Colon (tissue), 2 donors: Measurements from ENCODE around the gene PAOX.
"Not testable (repeated sequence)": the region's sequence is repeated elsewhere in the genome, so short reads cannot be mapped to it uniquely, and the experiment has no call there.

Experiments used
- FAIRE-seq: peaks from 2 replicates; lab custom pipeline; 2012; peaks lifted over from hg19 to GRCh38; lab: Jason Lieb, UNC
- donor health status: control.
- donor health status: control.

The PAOX gene

DNA sequence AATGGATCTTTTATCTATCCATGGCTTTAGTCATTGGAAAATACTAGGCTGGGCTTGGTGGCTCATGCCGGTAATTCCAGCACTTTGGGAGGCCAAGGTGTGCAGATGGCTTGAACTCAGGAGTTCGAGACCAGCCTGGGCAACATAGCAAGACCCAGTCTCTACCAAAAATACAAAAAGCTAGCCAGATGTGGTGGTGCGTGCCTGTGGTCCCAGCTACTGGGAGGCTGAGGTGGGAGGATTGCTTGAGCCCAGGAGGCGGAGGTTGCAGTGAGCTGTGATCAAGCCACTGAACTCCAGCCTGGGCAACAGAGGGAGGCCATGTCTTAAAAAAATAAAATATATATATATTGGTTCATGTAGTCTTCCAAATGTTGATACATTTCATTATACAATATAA lies 7.9 kb downstream of the PAOX start:
- not testable (repeated sequence) for FAIRE-seq

DNA sequence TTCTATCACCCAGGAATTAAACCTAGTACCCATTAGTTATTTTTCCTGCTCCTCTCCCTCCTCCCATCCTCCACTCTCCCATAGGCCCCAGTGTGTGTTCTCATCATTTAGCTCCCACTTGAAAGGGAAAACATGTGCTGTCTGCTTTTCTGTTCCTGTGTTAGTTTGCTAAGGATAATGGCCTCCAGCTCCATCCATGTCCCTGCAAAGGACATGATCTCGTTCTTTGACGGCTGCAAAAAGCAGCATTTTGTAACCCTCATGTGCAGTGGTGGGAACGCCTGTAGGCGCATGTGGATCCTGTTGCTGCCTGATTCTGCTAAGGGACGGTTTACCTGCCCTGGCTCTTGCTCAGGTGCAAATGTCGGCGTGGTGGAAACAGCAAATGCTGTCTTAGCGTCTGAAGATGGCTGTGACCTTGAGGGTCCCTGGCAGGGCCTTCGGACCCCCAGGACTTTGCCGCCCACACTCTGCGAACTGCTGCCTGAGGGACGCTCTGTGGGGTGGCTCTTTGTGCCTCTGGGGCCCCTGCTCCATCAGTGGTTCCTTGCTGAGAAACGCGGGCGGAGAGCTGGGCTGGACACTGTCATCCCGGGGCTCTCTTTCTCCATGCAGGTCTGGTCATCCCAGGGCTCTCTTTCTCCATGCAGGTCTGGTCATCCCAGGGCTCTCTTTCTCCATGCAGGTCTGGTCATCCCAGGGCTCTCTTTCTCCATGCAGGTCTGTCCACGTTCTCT lies 9.3 kb downstream of the PAOX start:
- FAIRE-seq, result no peak

GRCh38 chr10:133388973-133389818 lies 10.1 kb downstream of the PAOX start:
- FAIRE-seq, result no peak

DNA sequence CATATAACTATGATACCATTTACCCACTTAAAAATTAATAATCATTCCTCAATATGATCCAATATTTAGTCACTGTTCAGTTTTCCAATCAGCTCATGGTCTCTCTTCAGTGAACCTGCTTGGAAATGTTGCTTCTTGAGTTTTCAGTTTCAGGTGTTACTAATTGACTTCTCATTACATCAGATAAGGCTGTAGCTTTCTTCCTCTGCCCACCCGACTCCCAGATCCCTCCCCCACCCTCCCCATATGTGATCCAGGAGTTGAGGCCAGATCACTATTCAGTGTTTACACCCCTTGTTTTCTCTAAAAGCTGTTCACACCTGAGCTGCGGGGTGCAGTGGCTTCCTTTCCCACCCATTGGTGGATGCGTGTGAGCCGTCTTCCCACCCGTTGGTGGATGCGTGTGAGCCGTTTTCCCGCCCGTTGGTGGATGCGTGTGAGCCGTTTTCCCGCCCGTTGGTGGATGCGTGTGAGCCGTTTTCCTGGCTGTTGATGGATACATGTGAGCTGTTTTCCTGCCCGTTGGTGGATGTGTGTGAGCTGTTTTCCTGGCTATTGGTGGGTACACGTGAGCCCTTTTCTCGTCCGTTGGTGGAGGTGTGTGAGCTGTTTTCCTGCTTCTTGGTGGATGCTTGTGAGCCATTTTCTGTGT lies 11.7 kb downstream of the PAOX start:
- FAIRE-seq, result no peak

DNA sequence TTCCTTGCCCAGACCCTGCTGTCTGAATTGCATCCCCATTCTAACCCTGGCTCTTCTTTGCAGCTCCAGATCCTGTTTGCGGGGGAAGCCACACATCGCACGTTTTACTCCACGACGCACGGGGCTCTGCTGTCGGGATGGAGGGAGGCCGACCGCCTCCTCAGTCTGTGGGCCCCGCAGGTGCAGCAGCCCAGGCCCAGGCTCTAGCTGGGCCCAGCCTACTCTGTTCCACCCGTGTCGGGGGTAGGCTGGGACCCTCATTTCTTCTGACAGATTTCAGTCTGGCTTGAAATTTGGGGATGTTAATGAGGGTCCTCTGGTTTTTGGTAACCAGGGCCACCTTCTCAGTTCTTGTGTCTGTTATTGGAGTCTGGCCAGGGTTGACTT lies 12.2 kb downstream of the PAOX start:
- FAIRE-seq, result no peak

- no peak for FAIRE-seq
These were observed 12.9 kb downstream of the PAOX start for GRCh38 chr10:133391761-133392518.

DNA sequence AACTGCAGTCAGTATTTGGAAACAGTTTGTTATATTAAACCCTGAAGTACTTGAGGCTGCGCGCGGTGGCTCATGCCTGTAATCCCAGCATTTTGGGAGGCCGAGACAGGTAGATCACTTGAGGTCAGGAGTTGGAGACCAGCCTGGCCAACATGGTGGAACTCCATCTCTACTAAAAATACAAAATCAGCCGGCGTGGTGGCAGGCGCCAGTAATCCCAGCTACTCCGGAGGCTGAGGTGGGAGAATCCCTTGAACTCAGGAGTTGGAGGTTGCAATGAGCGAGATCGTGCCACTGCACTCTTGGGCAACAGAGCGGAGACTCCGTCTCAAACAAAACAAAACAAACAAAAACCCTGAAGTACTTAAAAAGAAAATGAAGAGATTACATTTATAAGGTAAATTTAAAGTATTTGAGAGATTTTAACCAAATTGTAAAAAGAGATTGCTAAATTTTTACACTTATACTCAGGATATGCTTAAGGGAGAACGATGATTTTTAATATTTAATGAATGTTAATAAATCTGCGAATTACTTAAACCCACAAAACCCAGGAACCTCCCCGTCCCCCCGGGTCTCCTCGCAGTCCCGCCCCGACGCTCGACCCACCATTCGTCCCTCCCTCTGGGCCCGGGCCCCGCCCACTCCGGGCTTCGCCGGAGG lies 14.5 kb downstream of the PAOX start:
- no peak for FAIRE-seq

DNA sequence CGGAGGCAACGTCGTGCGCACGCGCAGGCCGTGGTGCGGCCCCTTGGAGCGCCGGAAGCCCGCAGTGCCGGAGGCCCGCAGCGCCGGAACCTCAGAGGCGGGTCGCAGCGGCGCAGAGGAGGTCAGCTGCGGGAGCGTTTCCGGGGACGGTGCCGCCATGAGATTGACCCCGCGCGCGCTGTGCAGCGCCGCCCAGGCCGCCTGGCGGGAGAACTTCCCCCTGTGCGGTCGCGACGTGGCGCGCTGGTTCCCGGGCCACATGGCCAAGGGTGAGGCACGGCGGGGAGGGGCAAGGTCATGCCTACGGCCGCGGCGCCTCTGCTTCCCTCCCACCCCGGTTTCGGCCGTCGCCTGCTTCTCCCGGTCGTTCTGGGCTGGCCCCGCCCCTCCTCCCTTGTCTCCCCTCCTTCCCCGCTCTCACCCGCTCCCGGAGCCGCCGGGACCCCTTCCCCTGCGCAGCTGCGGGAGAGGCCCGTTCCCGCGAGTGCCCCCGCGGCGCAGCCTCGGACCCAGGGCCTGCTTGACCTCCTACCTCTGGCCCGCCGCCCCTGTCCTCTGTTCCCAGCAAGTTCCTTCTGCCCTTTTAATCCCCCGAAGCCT lies 15.1 kb downstream of the PAOX start, which contains the start of gene MTG1:
MTG1 (plus strand) TSS at position 94 of the 600 bp plus-strand sequence; CDS start at position 158, 64 bp downstream.
- FAIRE-seq, result no peak

DNA sequence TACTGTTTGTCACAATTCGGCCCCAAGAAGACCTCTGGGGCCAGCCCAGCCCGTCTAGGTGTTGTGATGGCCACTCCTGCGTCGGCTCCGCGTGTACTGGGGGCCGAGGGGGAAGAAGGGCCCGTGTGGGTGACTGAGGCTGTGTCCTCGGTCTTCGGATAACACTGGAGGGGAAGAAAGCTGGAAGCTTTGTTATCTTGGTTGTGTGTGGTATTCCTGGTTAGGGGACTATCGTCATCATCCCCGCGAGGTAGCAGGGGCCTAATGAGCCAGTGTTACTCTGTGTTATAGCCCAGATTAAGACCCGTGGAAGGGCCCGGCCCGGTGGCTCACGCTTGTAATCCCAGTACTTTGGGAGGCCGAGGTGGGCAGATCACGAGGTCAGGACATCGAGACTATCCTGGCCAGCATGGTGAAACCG lies 15.7 kb downstream of the PAOX start:
- no peak for FAIRE-seq

DNA sequence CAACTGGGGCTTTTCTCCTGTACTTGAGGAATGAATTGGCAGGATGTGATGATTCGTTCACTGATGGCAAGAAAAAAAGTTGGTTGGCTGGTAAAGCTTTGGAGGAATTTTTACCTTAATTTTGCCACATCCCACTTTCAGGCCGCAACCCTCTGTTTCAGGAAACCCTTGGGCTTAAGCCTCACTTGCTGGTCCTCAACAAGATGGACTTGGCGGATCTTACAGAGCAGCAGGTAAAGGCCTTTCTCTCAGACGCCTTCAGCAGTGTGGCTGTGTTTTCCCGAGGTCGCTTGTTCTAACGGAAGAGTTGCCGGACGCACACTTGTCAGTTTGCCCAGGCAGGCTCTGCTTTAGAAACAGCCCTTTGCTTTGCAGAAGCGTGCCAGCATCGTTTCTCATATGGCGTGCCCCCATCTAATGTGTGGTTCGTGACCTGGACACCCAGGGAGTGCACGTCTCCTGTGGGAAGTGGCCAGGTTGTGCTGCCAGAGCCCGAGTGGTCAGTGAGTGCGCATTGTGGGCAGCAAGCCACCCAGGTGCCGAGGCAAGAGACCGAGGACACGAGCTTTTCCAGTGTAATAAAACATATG lies 17.1 kb downstream of the PAOX start:
- no peak for FAIRE-seq

GRCh38 chr10:133397938-133398337 lies 18.9 kb downstream of the PAOX start:
- no peak for FAIRE-seq

DNA sequence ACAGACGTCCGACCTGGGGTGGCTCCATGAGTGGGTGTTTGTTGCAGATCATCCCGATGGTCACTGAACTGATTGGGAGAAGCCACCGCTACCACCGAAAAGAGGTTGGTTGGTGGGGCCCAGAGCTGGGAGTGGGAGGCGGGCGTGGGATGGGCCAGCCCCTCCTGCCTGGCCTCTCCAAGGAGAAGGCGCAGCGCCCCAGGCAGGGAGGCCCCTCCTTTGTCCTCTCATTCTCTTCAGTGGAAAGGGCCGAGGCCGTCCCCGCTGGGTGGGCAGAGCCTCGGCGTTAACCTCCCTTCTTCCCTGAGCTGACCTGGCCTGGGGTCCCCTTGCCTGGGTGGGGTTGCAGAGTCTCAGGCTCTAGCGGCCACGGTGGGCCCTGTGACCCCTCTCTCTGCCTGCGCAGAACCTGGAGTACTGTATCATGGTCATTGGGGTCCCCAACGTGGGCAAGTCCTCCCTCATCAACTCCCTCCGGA lies 20.1 kb downstream of the PAOX start:
- no peak for FAIRE-seq

GRCh38 chr10:133400624-133401424 lies 21.8 kb downstream of the PAOX start:
- no peak for FAIRE-seq

- no peak for FAIRE-seq
These were observed 22.4 kb downstream of the PAOX start for GRCh38 chr10:133401500-133401899.

DNA sequence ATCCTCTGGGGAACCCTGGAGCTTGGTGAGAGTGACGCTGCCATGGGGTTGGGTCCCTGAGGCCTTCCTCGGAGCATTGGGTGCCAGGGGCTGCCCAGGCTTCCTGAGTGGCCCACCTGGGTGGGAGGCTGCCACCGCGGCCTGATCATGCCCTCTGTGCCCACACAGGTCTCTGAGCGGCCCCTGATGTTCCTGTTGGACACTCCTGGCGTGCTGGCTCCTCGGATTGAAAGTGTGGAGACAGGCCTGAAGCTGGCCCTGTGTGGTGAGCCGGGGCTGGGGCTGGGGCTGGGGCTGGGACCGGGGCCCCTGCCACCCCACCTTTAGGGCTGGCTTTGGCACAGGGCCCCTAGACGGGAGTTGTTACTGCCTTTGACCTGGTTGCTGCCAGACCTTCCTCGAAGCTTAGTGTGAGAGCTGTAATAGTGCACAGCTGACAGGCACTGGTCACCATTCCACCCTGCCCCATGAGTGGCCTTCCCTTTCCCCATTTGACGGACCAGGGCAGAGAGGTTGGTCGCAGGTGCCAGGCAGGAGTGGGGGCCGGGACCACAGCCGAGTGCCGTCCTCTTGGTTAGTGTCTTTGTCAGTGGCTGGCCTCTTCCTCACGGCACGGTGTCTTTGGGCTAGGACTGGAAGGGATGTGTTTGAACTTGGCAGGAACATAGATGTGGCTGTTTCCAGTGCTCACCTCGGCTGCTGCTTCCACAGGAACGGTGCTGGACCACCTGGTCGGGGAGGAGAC lies 23.1 kb downstream of the PAOX start:
- no peak for FAIRE-seq

GRCh38 chr10:133403359-133403758 lies 24.3 kb downstream of the PAOX start:
- FAIRE-seq, result no peak

DNA sequence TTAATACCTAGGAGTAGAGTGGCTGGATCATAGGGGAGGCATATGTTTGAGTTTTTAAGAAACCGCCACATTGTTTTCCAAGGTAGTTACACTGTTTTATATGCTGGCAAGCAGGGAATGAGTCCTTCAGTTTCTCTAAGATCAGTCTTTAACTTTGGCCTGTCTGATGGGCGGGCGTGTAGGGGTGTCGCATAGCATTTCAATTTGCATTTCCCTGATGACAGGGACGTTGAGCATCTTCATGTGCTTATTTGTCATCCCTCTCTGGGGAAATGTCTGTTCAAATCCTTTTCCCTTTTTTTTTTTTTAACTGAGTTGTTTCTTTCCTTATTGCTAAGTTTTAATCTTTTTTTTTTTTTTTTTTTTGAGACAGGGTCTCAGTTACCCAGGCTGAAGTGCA lies 24.7 kb downstream of the PAOX start:
- no peak for FAIRE-seq

- no peak for FAIRE-seq
These were observed 26.2 kb downstream of the PAOX start for GRCh38 chr10:133405272-133405671.
